Activated T-cell treated with anti-CD3 and anti-CD28 coated beads, Interleukin-2, amount 50 U/mL, for 48 hours (primary cell): Measurements from ENCODE around the gene CCDC137.

Experiments
- DNase-seq, 2 experiments: peaks; one replicate each; pipeline ENCODE4 v3.0.0-alpha.2; 2020

The CCDC137 gene

DNA sequence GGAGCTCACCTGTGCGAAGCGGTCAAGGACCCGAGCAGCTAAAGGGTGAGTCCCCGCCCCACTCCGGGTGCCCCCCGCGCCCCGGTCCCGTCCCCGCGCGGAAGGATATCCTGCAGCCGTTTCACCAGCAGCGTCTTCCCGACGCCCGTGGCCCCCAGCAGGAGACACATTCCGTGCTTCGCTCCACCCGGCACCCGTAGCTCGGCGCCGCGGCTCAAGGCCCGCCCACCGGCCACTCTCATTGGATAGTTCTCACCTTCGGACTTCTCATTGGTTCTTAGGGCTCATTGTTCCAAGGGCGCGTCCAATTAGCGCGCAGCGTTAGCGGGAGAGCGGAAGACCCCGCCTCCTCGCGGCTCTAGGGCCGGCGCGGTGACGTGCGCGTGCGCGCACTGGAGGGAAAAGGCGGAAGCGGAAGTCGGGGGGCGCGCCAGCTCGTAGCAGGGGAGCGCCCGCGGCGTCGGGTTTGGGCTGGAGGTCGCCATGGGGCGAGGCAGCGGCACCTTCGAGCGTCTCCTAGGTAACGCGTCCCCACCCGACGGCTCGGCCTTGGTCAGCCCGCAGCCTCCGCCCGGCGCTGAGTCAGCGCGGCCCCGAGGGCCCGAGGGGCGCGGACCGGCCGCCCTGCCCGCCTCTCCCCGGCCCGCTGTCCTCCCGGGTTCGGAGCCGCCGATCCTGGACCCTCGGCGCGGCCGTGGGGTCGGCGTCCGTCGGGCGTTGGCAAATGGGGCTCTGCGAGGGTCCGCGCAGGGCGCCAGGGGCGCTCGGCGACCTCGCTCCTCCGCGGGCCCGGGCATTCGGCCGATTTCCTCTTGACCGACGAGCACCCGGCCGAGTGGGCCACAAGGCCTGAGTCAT lies 17.3 kb downstream of the CCDC137 start, which contains the start of the genes ARL16 and HGS:
ARL16 (minus strand) TSS at position 214 of the 858 bp plus-strand sequence; CDS start at position 170, 44 bp downstream.
HGS (plus strand) TSS at position 428 of the 858 bp plus-strand sequence; CDS start at position 484, 56 bp downstream.
- peak; percentile 99 to 100 for DNase-seq

DNA sequence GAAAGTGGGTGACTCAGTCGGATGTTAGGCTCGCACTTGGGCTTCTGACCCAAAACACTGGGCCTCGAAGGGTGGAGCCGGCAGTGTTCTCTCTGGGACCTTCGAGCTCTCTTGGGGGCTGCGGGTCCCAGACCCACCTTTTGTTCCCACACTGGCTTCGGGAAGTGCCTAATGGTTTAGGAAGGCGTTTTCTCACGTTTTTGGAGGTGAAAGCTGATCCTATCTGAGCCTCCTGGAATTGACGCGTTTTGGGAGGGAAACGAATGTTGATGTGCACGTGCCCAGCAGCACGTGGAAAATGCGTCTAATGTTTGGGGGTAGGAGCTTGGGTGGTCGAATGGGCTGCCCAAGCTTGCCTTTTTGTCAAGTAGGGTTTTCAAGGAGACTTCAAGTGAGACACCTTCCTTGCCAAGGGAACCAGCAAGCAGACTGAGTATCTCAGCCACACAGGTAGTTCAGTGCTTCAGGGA lies 17.9 kb downstream of the CCDC137 start:
- DNase-seq: peak in 1 of 2 experiments; percentile 62

DNA sequence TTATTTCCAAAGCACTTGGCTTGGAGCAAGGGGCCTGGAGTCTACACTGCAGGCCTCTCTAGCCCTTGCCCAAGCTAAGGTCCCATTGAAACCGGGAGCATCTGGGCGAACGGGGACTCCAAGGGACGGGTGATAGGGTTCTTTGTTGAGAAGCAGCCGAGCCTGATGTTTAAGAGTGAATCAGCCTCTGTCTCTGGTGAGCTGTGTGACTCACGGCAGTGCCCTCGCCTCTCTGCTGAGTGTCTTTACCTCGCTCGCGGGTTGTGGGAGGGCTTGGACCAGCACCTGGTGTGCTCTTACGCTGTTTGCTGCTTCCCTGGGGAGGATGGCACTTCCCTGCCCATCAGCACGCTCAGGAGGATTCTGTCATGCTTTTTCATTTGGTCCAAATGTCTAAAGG lies 18.6 kb downstream of the CCDC137 start:
- DNase-seq: peak; percentile 75 to 77

DNA sequence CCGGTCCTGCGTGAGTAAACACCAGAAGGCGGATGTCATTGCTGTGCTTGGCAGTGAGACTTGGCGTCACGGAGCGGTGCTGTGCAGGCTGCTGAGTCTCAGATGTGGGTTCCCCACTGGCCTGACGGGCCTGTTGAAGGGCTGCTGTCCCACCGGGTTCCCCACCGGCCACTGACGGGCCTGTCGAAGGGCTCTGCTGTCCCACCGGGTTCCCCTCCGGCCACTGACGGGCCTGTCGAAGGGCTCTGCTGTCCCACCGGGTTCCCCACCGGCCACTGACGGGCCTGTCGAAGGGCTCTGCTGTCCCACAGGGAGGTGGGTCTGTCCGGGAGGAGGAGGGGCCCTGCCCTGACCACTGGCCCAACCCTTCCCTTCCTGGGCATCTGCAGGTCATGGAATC lies 20.1 kb downstream of the CCDC137 start:
- DNase-seq: no peak

DNA sequence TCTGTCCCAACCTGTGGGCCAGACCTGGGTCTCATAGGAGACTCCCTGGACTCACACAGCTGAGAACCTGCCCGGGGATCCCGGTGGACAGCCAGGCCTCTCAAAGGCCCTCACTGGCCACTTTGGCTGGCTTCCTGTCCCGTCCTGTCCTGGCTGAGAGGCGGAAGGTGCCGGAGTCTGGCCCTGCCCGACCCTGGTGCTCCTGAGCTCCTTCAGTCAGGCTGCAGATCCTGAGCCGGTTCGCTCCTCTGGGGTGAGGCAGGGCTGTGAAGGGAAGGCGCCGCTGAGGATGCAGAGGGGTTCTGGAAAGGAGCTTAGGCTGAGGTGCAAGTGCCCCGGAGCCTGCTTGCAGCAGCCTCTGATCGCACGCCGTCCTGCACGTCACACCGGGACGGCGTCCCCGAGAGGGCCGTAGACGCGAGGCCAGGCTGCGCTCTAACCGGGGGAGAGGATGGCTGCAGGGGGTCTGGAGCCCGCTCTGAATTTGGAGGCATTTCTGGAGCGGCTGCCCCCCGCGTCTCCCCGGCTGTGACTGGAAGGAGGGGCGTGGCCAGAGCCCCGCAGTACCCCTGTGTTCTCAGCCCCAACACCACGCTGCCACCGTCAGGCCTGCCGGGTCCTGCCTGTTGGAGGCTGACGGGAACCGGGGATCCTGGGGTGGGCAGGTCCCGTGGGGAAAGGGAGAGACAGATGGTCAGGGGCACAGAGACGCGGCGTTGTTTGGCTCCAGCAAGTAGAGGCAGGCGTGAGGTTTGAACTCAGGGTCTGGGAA lies 21.4 kb downstream of the CCDC137 start:
- DNase-seq: no peak

DNA sequence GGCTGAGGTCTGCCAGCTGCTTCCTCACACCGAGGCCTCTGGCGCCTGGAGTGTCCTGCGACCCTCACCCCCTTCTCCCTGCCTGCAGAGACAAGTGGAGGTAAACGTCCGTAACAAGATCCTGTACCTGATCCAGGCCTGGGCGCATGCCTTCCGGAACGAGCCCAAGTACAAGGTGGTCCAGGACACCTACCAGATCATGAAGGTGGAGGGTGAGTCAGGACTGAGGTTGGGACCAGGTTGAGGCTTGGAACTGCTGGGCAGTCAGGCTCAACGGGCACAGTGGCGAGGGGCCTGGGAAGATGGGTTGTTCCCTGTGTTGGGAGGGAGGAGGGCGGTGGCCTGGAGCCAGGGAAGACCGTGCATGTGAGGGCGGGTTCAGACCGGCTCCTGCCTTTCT lies 22.1 kb downstream of the CCDC137 start:
- no peak for DNase-seq

DNA sequence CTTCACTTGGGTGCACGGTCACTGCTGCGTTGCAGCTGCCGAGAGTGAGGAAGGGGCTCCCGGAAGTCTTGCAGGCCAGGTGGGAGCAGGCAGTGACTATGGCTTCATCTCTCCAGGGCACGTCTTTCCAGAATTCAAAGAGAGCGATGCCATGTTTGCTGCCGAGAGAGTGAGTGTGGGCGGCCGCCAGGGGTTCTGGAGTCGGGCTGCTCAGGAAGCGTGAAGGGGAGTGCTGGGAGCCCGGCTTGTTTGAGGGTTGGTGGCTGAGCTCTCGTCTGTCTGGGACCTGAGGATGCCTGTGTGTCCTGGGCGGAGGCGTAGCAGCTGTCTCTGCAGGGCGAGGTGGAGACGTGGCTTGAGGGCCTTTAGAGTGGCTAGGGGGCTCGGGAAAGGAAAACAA lies 23.5 kb downstream of the CCDC137 start:
- DNase-seq: no peak

DNA sequence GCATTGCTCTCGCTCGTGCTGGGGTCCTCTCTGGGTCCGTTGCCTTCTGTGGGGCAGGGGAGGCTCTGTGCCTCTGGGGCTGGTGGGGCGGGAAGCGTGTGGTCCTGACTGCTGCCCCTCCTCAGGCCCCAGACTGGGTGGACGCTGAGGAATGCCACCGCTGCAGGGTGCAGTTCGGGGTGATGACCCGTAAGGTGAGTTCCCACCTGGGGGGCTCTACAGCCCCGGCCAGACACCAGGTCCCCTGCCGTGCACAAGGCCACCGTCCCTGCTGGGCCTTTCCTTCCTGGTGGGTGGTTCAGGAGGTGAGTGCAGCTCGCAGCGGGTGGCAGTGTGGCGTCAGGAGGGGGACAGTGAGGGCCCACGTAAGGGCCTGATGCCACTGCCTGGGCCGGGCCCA lies 24.0 kb downstream of the CCDC137 start:
- DNase-seq: no peak

DNA sequence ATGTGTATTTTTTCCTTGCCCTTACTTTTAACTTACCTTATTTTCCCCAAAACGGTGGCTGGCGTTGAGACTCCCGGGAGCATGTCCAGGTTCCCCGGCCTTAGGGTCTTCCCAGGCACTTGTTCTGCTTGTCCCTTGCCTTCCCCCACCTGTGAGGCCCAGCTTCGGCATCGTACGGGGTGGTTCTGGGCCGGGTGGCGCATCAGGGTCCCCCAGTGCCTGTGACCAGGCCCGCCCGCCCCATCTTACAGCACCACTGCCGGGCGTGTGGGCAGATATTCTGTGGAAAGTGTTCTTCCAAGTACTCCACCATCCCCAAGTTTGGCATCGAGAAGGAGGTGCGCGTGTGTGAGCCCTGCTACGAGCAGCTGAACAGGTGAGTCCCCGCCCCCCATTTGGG lies 24.7 kb downstream of the CCDC137 start:
- DNase-seq: no peak

DNA sequence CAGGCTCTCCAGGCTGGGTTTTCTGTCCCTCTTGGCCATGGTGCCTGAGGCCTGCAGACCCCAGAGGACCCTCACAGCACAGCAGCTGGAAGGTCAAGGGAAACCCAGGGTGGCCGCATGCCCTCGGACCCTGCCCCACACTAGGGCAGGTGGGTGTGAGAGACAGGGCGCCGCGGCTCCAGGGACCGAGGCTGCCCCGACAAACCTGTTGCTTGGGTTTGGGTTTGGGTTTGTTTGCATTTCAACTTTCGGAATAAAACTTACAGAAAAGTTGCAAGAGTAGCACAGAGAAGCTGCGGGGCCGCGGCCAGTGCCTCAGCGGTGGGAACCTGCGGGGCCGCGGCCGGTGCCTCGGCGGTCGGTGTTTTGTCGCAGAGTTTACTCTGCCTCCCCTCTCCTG lies 25.1 kb downstream of the CCDC137 start:
- DNase-seq: no peak

DNA sequence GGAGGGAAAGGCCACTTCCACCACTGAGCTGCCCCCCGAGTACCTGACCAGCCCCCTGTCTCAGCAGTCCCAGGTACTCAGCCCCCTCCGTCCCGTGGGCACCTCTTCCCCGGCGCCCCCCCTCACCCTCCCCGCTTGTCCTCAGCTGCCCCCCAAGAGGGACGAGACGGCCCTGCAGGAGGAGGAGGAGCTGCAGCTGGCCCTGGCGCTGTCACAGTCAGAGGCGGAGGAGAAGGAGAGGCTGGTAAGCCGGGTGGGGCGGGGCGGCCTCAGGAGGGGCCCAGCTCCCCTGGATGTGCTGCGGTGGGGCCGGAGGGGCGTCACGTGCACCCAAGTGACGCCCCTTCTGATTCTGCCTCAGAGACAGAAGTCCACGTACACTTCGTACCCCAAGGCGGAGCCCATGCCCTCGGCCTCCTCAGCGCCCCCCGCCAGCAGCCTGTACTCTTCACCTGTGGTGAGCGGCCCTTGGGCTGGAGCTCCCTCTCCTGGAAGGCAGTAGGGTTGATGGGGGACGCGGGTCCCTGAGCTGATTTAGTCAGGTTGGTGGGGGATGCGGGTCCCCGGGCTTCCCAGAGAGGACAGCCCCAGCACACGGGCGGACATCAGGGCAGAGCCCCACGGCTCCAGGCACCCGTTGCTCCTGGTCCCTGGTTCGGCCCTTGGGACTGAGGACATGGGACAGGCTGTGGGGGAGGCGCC lies 27.1 kb downstream of the CCDC137 start:
- no peak for DNase-seq

DNA sequence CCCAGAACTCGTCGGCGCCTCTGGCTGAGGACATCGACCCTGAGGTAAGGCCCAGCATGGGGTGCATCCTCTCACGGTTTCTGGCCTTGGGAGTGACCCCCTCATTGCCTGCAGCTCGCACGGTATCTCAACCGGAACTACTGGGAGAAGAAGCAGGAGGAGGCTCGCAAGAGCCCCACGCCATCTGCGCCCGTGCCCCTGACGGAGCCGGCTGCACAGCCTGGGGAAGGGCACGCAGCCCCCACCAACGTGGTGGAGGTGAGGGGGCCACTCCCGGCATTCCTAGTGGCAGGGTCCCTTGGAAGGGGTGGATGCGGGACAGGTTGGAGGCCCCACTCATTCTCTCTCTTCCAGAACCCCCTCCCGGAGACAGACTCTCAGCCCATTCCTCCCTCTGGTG lies 28.3 kb downstream of the CCDC137 start:
- DNase-seq: no peak

DNA sequence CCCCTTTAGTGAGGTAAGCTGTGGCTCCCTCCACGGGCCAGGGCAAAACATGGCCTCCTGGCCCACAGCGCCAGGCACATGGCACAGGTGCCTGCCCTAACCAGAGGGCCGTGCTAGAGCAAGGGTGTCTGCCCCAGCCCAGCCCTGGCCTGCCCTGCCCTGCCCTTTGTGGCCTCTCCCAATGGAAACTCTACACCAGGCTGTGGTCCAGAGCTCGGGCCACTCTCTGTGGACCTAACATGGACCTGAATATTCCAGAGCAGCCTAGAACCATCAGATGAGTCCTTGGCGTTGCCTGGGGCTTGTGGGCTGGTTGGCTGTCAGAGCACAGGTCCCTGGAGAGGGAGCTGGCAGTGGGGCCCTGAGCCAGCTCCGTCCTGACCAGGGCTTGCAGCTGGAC lies 28.7 kb downstream of the CCDC137 start:
- DNase-seq: no peak

DNA sequence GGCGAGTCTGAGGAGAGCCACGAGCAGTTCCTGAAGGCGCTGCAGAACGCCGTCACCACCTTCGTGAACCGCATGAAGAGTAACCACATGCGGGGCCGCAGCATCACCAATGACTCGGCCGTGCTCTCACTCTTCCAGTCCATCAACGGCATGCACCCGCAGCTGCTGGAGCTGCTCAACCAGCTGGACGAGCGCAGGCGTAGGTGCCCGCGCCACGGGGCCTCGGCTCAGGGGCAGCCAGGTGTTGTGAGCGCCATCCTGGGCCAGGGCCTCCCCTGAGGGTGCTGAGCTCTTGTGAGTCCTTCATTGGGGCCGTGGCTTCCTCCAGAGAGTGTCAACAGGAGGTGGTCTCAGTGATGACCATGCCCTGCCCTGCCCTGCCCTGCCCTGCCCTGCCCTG lies 29.3 kb downstream of the CCDC137 start:
- DNase-seq: no peak

DNA sequence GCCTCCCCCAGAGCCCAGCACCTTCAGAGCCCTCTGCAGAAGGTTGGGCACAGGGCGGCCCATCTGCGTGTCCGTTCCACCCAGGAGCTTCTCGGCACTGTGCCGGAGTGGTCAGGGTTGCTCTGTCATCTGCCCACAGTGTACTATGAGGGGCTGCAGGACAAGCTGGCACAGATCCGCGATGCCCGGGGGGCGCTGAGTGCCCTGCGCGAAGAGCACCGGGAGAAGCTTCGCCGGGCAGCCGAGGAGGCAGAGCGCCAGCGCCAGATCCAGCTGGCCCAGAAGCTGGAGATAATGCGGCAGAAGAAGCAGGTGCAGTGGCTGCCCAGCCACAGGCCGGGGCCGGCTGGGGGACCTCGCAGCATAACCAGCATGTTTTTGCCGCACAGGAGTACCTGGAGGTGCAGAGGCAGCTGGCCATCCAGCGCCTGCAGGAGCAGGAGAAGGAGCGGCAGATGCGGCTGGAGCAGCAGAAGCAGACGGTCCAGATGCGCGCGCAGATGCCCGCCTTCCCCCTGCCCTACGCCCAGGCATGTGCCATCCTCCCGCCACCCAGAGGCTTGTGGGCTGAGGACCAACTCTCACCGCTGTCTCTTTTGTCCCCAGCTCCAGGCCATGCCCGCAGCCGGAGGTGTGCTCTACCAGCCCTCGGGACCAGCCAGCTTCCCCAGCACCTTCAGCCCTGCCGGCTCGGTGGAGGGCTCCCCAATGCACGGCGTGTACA lies 29.8 kb downstream of the CCDC137 start:
- DNase-seq: no peak

DNA sequence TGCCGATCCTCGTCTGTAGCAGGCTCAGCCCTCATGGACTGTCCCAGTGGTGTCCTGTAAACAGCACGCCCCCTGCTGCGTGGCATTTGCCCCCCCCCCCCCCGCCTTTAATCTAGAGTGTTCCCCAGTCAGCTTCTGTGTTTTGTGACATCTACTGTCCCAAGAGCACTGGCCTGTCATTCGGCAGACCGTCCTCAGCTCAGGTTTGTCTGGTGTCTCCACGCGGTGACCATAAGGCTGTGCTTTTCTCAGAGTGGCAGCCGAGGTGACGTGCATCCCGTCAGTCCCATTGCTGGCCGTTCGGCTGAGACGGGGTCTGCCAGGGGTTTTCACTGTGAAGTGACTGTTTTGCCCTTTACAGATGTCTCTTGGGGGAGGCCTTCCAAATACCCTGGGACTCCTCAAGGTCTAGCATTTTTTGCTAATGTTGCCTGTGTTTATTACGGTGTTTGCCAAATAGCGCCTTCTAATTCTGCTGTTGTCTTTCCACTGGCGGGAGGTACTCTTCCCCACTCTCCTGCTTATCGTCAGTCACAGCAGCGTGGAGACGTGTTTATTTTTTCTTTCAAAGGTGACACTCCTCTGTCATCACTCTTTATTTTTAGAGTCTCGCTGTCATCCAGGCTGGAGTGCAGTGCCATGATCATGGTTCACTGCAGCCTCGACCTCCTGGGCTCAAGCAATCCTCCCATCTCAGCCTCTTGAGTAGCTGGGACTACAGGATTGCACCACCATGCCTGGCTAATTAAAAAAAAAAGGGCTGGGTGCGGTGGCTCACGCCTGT lies 30.9 kb downstream of the CCDC137 start:
- no peak for DNase-seq

DNA sequence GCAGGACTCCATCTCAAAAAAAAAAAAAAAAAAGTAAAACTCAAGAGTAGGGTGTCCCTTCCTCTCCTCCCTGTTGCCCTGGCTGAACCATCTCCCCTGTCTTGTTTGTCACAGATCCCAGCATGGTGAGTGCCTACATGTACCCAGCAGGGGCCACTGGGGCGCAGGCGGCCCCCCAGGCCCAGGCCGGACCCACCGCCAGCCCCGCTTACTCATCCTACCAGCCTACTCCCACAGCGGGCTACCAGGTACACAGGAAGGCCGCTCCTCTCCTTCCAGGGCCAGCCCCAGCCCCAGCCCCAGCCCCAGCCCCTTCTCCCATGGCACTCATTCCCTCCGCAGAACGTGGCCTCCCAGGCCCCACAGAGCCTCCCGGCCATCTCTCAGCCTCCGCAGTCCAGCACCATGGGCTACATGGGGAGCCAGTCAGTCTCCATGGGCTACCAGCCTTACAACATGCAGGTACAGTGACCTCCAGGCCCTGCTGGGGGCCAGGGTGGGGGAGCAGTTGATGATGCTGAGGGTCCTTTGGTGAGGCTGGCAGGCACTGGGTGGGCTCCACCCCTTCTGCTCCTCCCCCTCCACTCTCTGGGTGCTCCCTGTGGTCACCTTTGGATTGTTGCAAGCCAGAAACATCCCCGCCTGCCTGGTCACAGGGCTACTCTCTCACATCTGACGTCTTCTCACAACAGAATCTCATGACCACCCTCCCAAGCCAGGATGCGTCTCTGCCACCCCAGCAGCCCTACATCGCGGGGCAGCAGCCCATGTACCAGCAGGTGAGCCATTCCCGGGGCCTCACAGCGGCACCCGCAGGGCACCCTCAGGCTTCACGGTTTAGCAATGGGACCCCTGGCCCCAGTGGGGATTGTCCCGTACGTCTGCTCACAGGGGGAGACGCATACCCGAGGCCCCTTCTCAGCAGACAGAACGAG lies 34.1 kb downstream of the CCDC137 start:
- no peak for DNase-seq

DNA sequence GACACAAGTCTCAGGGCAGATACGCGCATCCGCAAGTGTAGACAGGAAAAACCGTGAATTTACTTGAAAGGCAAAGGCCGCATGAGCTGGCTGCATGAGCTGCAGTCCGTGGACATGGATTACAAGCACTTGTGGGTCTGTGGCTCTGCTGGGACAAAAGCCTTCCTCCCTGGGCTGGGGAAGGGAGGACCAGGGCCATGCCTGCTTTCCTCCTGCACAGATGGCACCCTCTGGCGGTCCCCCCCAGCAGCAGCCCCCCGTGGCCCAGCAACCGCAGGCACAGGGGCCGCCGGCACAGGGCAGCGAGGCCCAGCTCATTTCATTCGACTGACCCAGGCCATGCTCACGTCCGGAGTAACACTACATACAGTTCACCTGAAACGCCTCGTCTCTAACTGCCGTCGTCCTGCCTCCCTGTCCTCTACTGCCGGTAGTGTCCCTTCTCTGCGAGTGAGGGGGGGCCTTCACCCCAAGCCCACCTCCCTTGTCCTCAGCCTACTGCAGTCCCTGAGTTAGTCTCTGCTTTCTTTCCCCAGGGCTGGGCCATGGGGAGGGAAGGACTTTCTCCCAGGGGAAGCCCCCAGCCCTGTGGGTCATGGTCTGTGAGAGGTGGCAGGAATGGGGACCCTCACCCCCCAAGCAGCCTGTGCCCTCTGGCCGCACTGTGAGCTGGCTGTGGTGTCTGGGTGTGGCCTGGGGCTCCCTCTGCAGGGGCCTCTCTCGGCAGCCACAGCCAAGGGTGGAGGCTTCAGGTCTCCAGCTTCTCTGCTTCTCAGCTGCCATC lies 34.9 kb downstream of the CCDC137 start:
- peak; percentile 50 to 57 for DNase-seq

DNA sequence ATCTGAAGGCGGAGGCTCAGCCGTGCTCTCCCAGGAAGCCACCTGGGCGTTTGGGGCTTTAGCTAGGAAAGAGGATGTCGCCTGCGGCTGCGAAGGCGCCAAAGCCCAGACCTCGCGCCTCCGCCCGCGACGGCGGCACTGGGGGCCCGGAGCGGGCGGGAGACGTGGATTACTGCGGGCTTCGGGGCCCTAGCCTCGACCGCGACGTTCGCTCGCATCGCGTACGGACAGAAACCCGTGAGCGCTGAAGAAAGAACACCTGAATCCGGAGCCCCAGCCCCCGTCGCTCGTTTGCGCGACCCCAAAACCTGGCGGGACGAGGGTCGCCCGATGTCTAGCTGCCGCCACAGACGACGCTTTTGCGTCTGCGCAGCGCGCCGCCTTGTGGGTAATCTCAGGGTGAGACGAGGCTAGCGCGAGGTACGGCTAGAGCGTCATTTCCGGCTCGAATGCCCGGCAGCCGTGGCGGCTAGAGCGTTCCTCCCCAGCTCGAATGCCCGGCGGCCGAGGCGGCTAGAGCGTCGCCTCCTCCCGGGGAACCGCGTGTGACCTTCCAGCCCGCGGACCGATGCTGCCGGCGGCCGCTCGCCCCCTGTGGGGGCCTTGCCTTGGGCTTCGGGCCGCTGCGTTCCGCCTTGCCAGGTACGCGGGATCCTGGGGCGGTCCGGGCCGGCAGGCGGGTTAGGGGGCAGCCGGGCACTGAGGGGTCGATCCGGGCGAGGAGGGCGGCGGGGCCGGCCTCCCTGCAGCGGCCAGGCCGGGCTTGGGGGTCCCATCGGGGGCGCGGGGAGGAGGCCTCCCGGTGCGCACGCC lies 36.6 kb downstream of the CCDC137 start, which contains the start of gene MRPL12:
MRPL12 (plus strand) TSS at position 434 of the 813 bp plus-strand sequence; CDS start at position 569, 135 bp downstream.
- DNase-seq: peak; percentile 92 to 93
